Kidney capillary endothelial cell (primary cell): Measurements from ENCODE around the gene SERPING1.
"Not testable (repeated sequence)": the region's sequence is repeated elsewhere in the genome, so short reads cannot be mapped to it uniquely, and the experiment has no call there.

Source experiments
- DNase-seq: peaks from one replicate; pipeline ENCODE4 v3.0.0-alpha.2; 2018; ENCODE audit warnings: low spot score

SERPING1 gene

GRCh38 chr11:57638005-57638781 lies 40.7 kb downstream of the SERPING1 start:
- DNase-seq, result no peak

GRCh38 chr11:57638811-57639320 lies 41.4 kb downstream of the SERPING1 start:
- no peak for DNase-seq

- no peak for DNase-seq
These were observed 42.0 kb downstream of the SERPING1 start for GRCh38 chr11:57639321-57640067.

GRCh38 chr11:57640068-57640800 lies 42.7 kb downstream of the SERPING1 start:
- no peak for DNase-seq

GRCh38 chr11:57641011-57641807 lies 43.7 kb downstream of the SERPING1 start:
- DNase-seq, result no peak

GRCh38 chr11:57643802-57644201 lies 46.3 kb downstream of the SERPING1 start:
- no peak for DNase-seq

GRCh38 chr11:57644748-57645688 lies 47.5 kb downstream of the SERPING1 start:
- no peak for DNase-seq

- no peak for DNase-seq
These were observed 48.2 kb downstream of the SERPING1 start for GRCh38 chr11:57645689-57646085.

- no peak for DNase-seq
These were observed 48.8 kb downstream of the SERPING1 start for GRCh38 chr11:57646194-57646798.

- DNase-seq, result no peak
These were observed 49.4 kb downstream of the SERPING1 start for GRCh38 chr11:57646799-57647303.

- no peak for DNase-seq
These were observed 49.9 kb downstream of the SERPING1 start for GRCh38 chr11:57647372-57647771.

GRCh38 chr11:57647960-57648800 lies 50.7 kb downstream of the SERPING1 start:
- no peak for DNase-seq

- no peak for DNase-seq
These were observed 51.6 kb downstream of the SERPING1 start for GRCh38 chr11:57648801-57649735.

GRCh38 chr11:57649826-57650738 lies 52.6 kb downstream of the SERPING1 start, which contains the start of gene YPEL4:
TSS of gene YPEL4 (minus strand) at chr11:57649912. CDS start at chr11:57647107, 2,805 bp downstream.
- DNase-seq, result no peak

GRCh38 chr11:57650739-57651090 lies 53.2 kb downstream of the SERPING1 start:
- DNase-seq, result no peak

GRCh38 chr11:57651408-57651807 lies 53.9 kb downstream of the SERPING1 start:
- DNase-seq, result no peak

GRCh38 chr11:57652230-57652629 lies 54.7 kb downstream of the SERPING1 start:
- not testable (repeated sequence) for DNase-seq
